GM12892 (cell line): Measurements from ENCODE around the gene OR10A2.
"Not testable (repeated sequence)": the region's sequence is repeated elsewhere in the genome, so short reads cannot be mapped to it uniquely, and the experiment has no call there.

Source experiments
- DNase-seq: peaks from one replicate; pipeline ENCODE4 v3.0.0; 2011; ENCODE audit not compliant: insufficient read length
- FAIRE-seq: peaks from 2 replicates; lab custom pipeline; 2011; peaks lifted over from hg19 to GRCh38; lab: Jason Lieb, UNC
- POLR2A ChIP-seq: IDR thresholded peaks from 2 replicates; pipeline ENCODE4 v1.6.1; 2011; ENCODE audit warnings: low read depth, low read length, control low read depth
- POLR2AphosphoS5 ChIP-seq: IDR thresholded peaks from 2 replicates; pipeline ENCODE4 v1.6.1; 2011; ENCODE audit warnings: low read depth, low read length, control low read depth
- TAF1 ChIP-seq: IDR thresholded peaks from 2 replicates; pipeline ENCODE4 v1.6.1; 2011; ENCODE audit warnings: low read depth, mild to moderate bottlenecking, control low read depth, low read length, borderline replicate concordance

Gene OR10A2

DNA sequence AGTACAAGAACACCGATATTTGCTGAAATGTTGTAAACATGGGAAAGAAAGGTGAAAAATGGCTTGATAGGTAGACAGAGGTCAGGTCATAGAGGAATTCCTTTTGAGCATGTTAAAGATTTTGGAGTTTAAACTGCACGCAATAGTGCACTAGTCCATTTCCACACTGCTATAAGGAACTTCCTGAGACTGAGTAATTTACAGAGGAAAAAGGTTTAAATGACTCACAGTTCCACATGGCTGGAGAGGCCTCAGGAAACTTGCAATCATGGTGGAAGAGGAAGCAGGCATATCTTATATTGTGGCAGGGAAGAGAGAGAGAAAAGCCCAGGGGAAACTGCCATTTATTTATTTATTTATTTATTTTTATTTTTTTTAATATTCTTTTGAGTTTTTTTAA, 12.3 kb upstream of the OR10A2 start:
- DNase-seq (no peak), FAIRE-seq (no peak)
- TF ChIP-seq POLR2AphosphoS5 (no peak), POLR2A (no peak), TAF1 (no peak)

DNA sequence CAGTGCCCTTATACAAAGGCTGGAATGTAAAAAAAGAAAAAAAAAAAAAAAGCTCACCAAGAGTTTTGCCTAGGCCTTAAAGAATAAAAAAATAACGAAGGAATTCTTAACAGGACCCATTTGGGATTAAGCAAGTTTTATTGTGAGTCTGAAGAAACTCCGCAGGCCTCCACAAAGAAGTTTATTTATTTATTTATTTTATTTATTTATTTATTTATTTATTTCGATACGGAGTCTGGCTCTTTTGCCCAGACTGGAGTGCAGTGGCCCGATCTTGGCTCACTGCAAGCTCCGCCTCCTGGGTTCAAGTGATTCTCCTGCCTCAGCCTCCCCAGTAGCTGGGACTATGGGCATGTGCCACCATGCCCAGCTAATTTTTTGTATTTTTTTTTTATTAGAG, 8.1 kb upstream of the OR10A2 start:
- not testable (repeated sequence) for DNase-seq, FAIRE-seq

DNA sequence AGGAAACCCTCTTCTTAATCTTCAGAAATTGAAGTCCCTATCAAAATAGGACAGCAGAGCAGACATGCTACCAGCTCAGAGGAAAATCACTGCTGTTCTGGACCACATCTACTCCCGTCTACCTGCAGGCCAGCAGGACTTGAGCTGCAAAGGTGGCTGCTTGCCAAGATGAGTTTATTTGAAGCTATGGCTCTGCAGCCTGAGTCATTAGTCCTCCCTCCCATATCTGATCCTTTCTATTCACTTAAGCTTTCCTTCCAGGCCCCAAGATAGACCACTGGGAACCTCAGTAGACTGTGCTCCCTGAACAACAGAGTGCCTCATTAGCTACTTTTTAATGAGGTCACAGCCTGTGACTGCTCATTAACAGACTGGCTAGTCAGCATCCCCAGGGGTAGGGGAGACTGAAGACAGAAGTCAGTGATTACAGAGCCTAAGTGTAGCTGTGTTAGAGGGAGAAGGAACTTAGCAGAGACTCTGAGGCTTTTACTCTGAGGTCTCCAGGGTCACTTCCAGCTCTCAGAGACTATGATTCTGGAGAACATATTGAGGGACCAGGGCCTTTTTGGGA, 6.8 kb upstream of the OR10A2 start:
- FAIRE-seq (peak; percentile 74), DNase-seq (no peak)
- TF ChIP-seq TAF1 (no peak), POLR2A (no peak), POLR2AphosphoS5 (no peak)

DNA sequence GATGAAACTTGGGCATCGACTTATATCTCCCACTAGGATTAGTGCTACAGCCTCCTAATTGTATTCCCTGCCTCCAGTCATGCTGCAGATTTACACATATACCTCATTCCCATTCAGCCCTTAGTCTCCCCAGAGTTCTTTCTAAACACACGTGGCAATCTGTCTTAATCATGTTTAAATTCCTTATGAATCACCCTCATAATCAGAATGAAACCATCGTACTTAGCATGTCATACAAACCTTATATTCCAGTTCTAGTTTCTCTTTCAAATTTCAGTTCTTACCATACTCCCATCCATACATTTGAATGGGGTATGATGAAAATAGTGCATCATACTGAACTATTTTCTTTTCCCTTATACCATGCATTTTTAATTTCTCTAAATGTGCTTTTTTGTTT, 6.0 kb upstream of the OR10A2 start:
- TF ChIP-seq POLR2A (no peak), POLR2AphosphoS5 (no peak), TAF1 (no peak)
- DNase-seq (no peak), FAIRE-seq (no peak)

DNA sequence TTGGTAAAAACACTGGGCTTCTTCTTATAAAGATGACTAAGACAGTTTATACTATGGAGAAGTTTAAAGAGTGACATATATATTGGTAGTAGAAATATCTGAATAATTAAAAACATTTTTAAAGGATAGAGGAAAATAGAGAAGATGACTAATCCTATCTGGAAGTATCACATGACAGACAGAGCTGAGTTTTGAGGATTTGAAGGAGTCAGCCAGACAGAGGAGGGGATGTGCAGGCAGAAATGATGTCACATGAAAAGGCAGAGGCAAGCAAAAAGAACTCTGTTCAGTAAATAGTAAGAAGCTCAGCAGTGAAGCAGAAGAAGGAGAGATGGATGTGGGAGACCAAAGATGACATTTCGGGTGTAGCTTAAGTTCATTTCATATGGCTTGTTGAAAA, 1.6 kb downstream of the OR10A2 start:
- DNase-seq (no peak), FAIRE-seq (no peak)
- no peak for TF ChIP-seq TAF1
- TF ChIP-seq POLR2AphosphoS5: no peak
- no peak for TF ChIP-seq POLR2A

DNA sequence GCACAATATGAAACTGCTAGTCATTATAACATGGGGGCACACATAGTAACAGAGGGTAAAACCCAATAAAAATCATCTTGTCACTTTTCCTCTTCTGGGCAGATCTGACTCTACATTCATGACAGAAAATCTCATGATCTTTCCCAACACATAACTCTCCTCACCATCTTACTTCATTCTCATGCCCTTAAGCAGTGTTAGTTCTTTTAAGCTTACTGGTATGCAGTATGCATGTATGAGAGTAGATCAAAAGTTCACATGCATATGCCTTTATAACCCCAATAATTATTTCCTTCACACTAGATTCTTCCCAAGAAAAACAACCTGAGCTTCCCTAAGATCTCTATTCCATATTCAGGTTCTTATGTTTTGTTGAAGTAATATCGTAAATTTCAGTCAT, 8.4 kb downstream of the OR10A2 start:
- no peak for DNase-seq
- no peak for FAIRE-seq
- TF ChIP-seq POLR2AphosphoS5 (no peak), POLR2A (no peak), TAF1 (no peak)

DNA sequence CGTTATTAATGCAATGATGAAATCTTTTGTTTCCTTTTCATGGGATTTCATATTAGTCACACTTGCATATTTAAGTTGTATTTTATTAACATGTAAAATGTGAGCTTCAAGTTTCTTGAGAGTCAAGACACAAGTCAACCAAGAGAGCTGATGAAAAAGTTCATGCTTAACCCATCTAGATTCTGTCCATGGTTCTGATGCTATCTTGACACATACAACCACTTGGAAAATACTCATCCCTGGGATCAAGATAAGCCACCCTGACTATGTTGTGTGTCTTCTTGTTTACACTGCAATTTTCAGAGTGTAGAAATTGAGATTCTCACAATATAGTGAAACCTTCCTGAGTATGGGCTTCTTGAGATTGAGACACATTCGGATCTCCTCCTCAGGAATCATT, 12.9 kb downstream of the OR10A2 start:
- FAIRE-seq (no peak), DNase-seq (no peak)
- TF ChIP-seq POLR2AphosphoS5 (no peak), TAF1 (no peak), POLR2A (no peak)

DNA sequence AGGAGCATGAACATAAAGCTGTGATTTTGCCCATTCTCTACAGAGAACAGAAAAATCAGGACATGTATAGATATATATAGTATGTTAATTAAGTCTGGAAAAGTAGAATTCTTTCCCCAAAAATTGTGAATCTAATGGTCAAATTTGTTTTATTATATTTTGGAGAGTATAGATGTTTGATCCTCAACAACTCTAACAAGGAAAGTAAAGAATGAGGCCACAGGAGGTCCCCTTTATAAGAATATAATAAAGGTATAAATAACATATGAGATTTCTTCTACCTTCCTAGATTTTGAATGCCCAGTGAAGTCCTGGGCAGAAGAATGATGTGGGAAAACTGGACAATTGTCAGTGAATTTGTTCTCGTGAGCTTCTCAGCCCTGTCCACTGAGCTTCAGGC, 13.5 kb downstream of the OR10A2 start, which contains the start of gene OR10A4:
OR10A4 (plus strand) TSS at position 301 of the 400 bp plus-strand sequence; CDS start at position 324, 23 bp downstream.
- no peak for TF ChIP-seq POLR2A
- no peak for TF ChIP-seq TAF1
- TF ChIP-seq POLR2AphosphoS5: no peak
- DNase-seq (no peak), FAIRE-seq (no peak)

DNA sequence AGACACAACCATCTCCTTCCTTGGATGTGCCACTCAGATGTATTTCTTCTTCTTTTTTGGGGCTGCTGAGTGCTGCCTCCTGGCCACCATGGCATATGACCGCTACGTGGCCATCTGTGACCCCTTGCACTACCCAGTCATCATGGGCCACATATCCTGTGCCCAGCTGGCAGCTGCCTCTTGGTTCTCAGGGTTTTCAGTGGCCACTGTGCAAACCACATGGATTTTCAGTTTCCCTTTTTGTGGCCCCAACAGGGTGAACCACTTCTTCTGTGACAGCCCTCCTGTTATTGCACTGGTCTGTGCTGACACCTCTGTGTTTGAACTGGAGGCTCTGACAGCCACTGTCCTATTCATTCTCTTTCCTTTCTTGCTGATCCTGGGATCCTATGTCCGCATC, 14.1 kb downstream of the OR10A2 start:
- TF ChIP-seq POLR2A (no peak), TAF1 (no peak), POLR2AphosphoS5 (no peak)
- FAIRE-seq (no peak), DNase-seq (no peak)

DNA sequence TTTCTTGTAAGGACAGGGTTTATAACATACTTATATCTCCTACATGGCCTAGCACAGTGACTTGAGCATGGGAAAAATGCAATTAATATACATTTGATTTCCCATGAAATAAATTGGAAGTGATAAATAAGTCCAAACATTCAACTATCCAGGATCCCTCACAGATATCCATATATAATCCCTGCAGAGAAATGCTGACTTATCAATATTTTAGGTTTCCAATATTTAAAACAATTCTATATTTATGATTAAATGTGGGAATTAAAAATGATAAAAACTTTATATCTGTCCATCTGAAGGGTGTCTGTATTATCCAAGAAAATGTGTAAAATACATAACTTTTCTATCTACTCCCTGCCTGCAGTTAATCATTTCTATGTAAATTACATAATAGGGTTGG, 19.9 kb downstream of the OR10A2 start:
- FAIRE-seq (no peak), DNase-seq (no peak)
- TF ChIP-seq POLR2AphosphoS5 (no peak), TAF1 (no peak), POLR2A (no peak)

DNA sequence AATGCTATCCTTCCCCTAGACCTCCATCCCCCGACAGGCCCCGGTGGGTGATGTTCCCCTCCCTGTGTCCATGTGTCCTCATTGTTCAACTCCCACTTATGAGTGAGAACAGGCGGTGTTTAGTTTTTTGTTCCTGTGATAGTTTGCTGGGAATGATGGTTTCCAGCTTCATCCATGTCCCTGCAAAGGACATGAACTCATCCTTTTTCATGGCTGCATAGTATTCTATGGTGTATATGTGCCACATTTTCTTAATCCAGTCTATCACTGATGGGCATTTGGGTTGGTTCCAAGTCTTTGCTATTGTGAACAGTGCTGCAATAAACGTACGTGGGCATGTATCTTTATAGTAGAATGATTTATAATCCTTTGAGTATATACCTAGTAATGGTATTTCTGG, 24.9 kb downstream of the OR10A2 start:
- not testable (repeated sequence) for DNase-seq, FAIRE-seq

DNA sequence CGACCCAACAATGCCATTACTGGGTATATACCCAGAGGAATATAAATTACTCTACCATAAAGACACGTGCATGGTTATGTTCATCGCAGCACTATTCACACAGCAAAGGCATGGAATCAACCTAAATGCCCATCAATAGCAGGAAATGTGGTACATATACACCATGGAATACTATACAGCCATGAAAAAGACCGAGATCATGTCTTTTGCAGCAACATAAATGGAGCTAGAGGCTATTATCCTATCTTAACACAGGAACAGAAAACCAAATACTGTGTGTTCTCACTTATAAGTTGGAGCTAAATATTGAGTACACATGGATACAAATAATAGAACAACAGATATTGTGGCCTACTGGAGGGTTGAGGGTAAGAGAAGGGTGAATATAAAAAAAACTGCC, 26.0 kb downstream of the OR10A2 start:
- peak; percentile 30 for FAIRE-seq
- TF ChIP-seq POLR2A (no peak), POLR2AphosphoS5 (no peak), TAF1 (no peak)
- DNase-seq: no peak

DNA sequence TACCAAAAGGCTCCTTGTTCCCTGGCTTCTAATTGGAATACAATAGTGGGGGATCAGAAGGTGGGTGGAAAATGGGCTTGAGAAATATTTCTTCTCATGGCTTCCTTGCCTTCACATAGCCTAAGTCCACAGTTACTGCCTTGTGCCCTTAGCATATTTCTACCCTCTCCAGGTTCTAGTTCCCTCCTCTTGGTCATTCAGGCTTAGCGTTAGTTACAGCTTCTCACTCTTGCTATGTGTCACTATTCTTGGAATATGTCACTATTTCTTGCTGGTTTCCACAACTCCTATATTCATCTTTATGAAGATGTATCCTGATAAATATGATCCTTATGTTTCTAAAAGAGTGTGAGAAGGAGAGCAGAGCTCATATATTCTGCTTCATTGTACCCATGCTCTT, 27.0 kb downstream of the OR10A2 start:
- DNase-seq: no peak
- TF ChIP-seq POLR2A: no peak
- no peak for TF ChIP-seq POLR2AphosphoS5
- no peak for TF ChIP-seq TAF1
- no peak for FAIRE-seq

DNA sequence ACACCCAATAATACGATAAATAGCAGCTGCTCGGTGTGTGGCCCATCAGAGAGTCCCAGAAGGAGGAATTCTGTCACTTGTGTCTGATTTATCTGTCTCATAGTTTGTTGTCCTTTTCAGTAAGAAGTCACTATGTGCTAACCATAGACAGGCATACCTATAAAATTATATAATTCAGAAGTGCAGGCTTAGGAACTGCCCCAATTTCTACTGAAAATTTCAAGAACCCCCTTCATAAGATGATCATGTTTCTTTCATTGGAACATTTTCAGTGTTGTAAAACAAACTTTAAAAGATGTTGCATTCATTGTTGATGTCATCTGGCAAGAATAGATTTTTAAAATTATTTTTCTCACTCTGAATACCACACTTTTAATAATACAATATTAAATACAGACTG, 29.5 kb downstream of the OR10A2 start, which contains the start of gene OR2D2:
OR2D2 (minus strand) TSS at position 101 of the 400 bp plus-strand sequence; CDS start at position 101, 0 bp downstream.
- TF ChIP-seq POLR2A (no peak), TAF1 (no peak), POLR2AphosphoS5 (no peak)
- DNase-seq: no peak
- FAIRE-seq: no peak
